CD4-positive, alpha-beta T cell treated with Interleukin-15 for 1 hour (primary cell): Measurements from ENCODE around the gene FXYD3.

Experiments used
- DNase-seq: peaks from one replicate; pipeline ENCODE4 v3.0.0-alpha.2; 2020

The FXYD3 gene

GRCh38 chr19:35115177-35115951 is at the start of gene FXYD3:
Gene FXYD3 (plus strand): TSS chr19:35115823. CDS start chr19:35119377, 3,554 bp downstream.
- DNase-seq, result no peak

DNA sequence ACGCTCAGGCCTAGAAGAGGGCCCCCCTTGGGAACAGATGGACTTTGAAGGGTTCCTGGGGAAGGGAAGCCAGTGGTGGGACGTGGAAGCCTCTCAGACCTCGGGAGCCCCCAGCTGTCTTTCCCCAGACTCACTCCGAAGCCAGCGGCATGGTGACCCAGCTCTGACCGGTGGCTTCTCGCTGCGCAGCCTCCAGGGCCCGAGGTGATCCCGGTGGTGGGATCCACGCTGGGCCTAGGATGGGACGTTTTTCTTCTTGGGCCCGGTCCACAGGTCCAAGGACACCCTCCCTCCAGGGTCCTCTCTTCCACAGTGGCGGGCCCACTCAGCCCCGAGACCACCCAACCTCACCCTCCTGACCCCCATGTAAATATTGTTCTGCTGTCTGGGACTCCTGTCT is 49.5 kb upstream of the FXYD3 start:
- DNase-seq, result peak; percentile 4

GRCh38 chr19:35066691-35067563 is 48.7 kb upstream of the FXYD3 start:
- DNase-seq, result peak; percentile 86

GRCh38 chr19:35068941-35069634 is 46.5 kb upstream of the FXYD3 start:
- no peak for DNase-seq

GRCh38 chr19:35069696-35070095 is 45.9 kb upstream of the FXYD3 start:
- no peak for DNase-seq

GRCh38 chr19:35070471-35070870 is 45.2 kb upstream of the FXYD3 start:
- no peak for DNase-seq

DNA sequence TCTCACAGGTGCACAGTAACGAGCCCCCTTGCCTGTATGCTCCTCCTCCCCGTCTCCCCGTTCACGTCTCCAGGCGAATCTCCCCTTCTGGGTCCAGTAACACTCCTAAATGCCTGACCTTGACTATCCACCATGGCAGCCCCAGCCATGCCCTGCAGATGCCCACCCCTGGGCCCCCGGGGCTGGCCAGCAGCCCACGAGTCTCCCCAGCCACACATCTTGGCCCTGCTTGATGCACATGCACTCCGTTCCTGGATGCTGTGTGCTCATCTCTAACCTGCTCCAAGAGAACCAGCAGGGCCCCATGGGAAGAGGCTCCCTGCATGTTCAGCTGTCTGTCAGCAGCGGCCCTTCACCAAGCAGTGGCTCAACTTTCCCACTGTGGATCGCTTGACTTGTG is 42.1 kb upstream of the FXYD3 start:
- DNase-seq, result no peak

DNA sequence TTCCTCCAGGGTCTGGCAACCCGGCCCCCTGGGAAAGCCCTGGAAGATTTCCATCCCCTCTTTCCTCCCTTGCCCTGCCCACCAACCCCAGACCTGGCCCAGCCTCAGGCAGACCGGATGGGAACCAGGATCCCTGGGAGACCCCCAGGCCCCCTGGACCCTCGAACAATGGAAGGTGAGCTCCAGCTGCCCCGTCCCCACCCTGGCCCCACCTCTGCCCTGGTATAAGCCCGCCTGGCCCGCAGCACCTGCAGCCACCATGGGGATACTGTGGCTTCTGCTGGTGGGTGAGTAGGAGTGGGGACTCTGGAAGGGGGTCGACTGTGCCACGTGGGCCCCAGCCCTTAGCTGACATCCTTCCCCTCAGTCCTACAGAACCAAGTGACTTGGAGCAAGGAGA is 41.7 kb upstream of the FXYD3 start:
- no peak for DNase-seq

- DNase-seq, result no peak
These were observed 41.0 kb upstream of the FXYD3 start for GRCh38 chr19:35074426-35075201.

GRCh38 chr19:35075202-35076025 is 40.2 kb upstream of the FXYD3 start:
- no peak for DNase-seq

DNA sequence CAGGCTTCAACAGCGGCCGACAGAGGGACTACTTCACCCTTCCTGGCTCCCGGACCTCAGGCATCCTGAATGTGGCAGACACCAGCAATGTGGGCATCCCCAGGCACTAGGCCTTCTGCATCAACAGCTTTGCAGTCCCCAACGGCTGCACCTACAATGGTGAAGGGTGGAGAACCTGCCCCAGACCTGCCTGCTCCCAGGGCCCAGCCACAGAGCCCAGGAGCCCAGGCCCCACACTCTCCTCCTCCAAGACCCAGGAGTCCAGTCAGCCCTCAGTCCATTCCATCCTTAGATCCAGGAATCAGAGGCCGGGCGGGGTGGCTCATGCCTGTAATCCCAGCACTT is 39.6 kb upstream of the FXYD3 start:
- DNase-seq, result no peak

DNA sequence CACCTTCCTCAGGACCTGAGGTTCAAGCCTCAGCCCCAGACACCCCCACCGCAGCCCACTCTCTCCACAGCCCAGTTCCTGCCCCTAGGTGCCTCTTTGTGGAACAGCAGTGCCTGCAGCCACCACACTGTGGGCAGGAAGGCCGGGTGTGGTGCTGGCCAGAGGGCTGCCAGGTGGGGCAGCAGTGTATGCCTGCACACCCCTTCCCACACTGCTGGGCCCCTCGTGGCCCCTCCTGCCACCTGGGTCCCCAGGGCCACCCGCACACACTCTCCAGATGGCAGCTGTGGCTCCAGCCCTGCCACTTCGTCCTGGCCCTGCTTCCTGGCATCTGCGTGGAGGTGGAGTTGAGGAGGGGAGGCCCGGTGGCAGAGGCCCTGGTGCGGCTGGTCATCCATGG is 39.0 kb upstream of the FXYD3 start:
- DNase-seq, result no peak

DNA sequence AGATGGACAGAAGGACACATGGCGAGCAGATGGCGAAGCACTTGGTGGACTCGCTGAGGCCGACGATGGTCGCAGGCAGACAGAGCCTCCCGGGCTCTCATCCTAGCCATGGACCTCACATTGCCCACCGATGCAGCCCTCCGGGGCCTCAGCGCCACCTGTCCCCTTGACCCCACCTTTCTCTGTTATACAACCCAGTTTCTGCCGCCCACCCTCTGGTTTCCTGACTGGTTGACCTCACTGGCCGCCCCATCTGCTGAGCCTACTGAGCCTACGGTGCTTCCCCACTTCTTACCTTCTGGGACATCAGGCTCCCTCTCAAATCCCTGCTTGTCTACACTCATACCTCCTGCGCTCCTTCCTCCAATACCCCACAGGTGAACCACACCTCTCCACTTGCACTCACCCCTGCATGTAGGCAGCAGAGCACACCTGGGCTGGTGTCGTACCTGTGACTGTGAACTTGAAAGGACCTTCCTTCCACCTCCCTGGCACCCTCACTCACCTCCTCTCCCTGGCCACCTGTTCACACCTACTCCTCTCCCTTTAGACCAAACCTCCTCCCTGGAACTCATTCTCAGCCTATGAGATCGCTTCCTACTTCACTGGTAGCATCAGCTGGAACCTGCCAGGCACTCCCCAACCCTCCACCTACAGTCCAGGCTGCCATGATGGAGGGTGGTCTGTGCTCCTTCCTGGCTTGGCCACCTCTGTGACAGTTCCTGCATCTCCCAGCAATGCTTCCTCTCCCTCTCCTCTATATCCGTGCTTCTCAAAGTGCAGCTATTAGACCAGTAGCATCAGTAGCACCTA is 38.0 kb upstream of the FXYD3 start:
- no peak for DNase-seq

- no peak for DNase-seq
These were observed 35.8 kb upstream of the FXYD3 start for GRCh38 chr19:35079826-35080225.

DNA sequence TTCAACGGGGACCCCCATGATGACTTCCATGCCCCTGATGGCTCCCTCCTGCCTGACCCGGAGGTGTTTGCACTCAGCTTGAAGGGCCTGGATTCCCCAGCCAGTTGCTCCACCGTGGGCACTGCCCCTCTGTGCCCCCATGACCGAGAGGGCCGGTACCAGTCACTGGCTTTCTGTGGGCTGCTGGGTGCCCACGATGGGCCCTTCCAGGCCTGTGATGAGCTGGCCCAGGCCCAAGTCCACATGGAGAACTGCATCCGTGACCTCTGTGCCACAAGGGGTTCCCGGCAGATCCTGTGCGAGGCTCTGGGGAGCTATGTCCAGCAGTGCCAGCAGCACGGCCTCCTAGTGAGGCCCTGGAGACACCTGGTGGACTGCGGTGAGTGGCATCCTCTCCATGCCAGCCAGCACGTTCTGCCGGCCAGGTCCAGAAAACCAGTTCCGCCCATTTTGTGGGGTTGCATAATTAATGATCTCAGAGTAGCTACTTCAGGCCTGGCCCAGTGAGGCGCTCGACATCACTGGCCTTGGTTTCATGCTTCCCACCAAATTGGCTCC is 34.9 kb upstream of the FXYD3 start:
- no peak for DNase-seq

- no peak for DNase-seq
These were observed 34.4 kb upstream of the FXYD3 start for GRCh38 chr19:35081201-35081600.

GRCh38 chr19:35083691-35084508 is 31.7 kb upstream of the FXYD3 start:
- DNase-seq, result no peak

GRCh38 chr19:35084509-35084762 is 31.2 kb upstream of the FXYD3 start:
- DNase-seq, result no peak

GRCh38 chr19:35085947-35086346 is 29.7 kb upstream of the FXYD3 start:
- no peak for DNase-seq

GRCh38 chr19:35086455-35086854 is 29.2 kb upstream of the FXYD3 start:
- no peak for DNase-seq
